Measurements from ENCODE around the gene BAX. TPM values are rescaled to one million over a fixed set of nuclear protein-coding genes. Genes with fewer than 3 reads are reported as not detected.

Gene BAX
- total RNA-seq, 1 donor from 2014 or later: 286 TPM

DNA sequence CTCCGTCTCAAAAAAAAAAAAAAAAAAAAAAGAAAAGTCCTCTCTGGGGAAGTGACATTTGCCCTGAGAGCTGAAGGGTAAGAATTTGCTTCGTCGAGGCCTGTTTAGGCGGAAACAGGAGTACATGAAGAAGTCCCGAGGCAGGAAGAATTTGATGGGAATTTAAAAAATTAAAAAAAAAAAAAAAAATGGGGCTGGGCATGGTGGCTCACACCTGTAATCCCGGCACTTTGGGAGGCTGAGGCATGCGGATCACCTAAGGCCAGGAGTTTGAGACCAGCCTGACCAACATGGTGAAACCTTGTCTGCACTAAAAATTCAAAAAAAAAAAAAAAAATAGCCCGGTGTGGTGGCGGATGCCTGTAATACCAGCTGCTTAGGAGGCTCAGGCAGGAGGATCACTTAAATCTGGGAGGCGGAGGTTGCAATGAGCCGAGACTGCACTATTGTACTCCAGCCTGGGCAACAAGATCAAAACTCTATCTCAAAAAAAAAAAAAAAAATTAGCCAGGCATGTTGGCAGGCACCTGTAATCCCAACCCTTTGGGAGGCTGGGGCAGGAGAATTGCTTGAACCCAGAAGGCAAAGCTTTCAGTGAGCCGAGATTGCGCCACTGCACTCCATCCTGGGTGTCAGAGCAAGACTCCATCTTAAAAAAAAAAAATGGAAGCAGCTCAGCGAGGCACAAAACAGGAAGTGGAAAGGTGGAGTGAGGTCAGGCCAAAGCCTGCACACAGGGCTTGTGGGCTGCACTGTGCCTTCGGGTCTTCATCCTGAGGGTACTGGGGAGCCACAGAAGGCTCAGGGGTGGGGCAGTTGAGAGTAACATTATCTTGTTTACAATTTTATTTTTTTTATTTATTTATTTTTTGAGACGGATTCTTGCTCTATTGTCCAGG, 4.9 kb downstream of the BAX start:
- Mint-ChIP-seq H3K27me3 (ENCODE audit: unreplicated experiment) (peaks cover 16% of the 10 kb centered on the region), H3K9me3 (ENCODE audit: unreplicated experiment) (no peaks in the 10 kb centered on the region), H3K27ac (ENCODE audit: unreplicated experiment) (no peak overlapping the region), H3K4me1 (ENCODE audit: unreplicated experiment) (peaks cover 44% of the 10 kb centered on the region), H3K36me3 (ENCODE audit: low read depth, unreplicated experiment) (peaks cover 26% of the 10 kb centered on the region), H3K4me3 (ENCODE audit: unreplicated experiment) (no peak overlapping the region)
- TF ChIP-seq, protein P1, sequence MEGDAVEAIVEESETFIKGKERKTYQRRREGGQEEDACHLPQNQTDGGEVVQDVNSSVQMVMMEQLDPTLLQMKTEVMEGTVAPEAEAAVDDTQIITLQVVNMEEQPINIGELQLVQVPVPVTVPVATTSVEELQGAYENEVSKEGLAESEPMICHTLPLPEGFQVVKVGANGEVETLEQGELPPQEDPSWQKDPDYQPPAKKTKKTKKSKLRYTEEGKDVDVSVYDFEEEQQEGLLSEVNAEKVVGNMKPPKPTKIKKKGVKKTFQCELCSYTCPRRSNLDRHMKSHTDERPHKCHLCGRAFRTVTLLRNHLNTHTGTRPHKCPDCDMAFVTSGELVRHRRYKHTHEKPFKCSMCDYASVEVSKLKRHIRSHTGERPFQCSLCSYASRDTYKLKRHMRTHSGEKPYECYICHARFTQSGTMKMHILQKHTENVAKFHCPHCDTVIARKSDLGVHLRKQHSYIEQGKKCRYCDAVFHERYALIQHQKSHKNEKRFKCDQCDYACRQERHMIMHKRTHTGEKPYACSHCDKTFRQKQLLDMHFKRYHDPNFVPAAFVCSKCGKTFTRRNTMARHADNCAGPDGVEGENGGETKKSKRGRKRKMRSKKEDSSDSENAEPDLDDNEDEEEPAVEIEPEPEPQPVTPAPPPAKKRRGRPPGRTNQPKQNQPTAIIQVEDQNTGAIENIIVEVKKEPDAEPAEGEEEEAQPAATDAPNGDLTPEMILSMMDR (IDR thresholded peaks at IDR 0.05; ENCODE audit: unreplicated experiment): no peak
- no peak for DNase-seq (ENCODE audit: low spot score)

DNA sequence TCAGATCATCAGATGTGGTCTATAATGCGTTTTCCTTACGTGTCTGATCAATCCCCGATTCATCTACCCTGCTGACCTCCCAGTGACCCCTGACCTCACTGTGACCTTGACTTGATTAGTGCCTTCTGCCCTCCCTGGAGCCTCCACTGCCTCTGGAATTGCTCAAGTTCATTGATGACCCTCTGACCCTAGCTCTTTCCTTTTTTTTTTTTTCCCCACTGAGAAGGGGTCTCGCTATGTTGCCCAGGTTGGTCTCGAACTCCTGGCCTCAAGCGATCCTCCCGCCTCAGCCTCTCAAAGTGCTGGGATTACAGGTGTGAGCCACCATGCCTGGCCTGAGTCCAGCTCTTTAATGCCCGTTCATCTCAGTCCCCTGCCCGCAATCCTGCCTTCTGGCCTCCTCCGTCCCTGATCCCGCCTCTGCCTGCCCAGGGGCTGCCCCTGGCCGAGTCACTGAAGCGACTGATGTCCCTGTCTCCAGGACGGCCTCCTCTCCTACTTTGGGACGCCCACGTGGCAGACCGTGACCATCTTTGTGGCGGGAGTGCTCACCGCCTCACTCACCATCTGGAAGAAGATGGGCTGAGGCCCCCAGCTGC, 6.5 kb downstream of the BAX start:
- peaks cover 20% of the 10 kb centered on the region for H3K27me3 Mint-ChIP-seq (ENCODE audit: unreplicated experiment)
- no peak overlapping the region for H3K4me3 Mint-ChIP-seq (ENCODE audit: unreplicated experiment)
- H3K9me3 Mint-ChIP-seq (ENCODE audit: unreplicated experiment): no peaks in the 10 kb centered on the region
- DNase-seq (ENCODE audit: low spot score): no peak
- H3K4me1 Mint-ChIP-seq (ENCODE audit: unreplicated experiment): peaks cover 52% of the 10 kb centered on the region
- TF ChIP-seq, protein P1 (IDR thresholded peaks at IDR 0.05; ENCODE audit: unreplicated experiment): no peak
- peaks cover 28% of the 10 kb centered on the region for H3K36me3 Mint-ChIP-seq (ENCODE audit: low read depth, unreplicated experiment)
- peak overlapping the region; percentile 77 for H3K27ac Mint-ChIP-seq (ENCODE audit: unreplicated experiment)

DNA sequence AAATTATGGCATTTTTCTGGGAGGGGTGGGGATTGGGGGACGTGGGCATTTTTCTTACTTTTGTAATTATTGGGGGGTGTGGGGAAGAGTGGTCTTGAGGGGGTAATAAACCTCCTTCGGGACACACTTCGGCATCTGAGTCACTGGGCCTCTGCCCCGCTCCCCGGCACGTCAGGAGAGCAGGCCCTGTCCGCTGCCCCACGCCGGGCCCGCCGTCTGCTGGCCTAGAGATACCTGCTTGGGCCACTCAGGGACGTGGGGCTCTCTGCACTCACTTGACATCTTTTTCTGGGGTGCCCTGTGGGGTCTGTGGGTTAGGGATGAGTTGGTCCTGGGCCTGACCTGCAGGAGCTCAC, 7.0 kb downstream of the BAX start:
- peaks cover 54% of the 10 kb centered on the region for H3K4me1 Mint-ChIP-seq (ENCODE audit: unreplicated experiment)

DNA sequence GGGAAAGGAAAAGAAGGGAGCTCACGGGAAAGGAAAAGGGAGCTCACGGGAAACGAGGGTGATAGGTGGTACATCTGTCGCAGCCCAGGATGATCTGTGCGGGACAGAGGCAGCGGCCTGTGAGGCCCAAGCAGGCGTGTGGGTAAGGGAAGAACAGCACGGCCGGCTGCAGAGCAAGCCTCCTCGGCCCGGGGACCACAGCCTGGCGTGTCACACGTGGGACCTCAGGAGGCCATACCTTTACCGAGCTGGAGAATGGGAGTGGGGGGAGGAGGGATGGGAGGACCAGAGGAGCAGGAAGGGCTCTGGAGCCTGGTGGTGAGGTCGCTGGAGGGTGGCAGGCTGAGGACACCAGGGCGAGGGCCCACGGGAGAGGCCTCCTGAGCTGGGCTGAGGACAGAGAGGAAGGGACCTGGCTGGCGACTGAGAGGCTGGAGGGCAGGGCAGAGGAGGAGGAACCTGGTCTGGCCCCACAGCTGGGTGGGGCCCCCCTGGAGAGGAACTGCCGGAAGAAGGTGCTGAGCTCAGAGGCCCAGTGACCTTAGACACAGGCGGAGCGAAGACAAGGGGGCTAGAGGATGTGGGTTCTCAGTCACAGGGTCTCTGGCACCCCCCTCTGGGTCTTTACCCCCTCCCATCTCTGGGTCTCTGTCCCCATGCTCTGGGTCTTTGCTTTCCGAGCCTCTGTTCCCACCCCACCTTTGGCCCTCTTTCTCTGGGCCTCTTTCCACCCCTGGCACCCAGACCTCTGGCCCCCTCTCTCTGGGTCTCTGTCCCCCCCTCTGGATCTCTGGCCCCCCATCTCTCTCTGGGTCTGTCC, 7.6 kb downstream of the BAX start:
- TF ChIP-seq, protein P1 (IDR thresholded peaks at IDR 0.05; ENCODE audit: unreplicated experiment): no peak
- H3K4me3 Mint-ChIP-seq (ENCODE audit: unreplicated experiment): peak overlapping the region; percentile 56
- H3K4me1 Mint-ChIP-seq (ENCODE audit: unreplicated experiment): peaks cover 53% of the 10 kb centered on the region
- DNase-seq (ENCODE audit: low spot score): no peak
- no peaks in the 10 kb centered on the region for H3K9me3 Mint-ChIP-seq (ENCODE audit: unreplicated experiment)
- H3K27ac Mint-ChIP-seq (ENCODE audit: unreplicated experiment): peak overlapping the region; percentile 70
- peaks cover 28% of the 10 kb centered on the region for H3K36me3 Mint-ChIP-seq (ENCODE audit: low read depth, unreplicated experiment)
- peaks cover 23% of the 10 kb centered on the region for H3K27me3 Mint-ChIP-seq (ENCODE audit: unreplicated experiment)

More for the DNA sequence above, 7.0 kb downstream of the BAX start:
- Mint-ChIP-seq H3K4me3 (ENCODE audit: unreplicated experiment) (peak overlapping the region; percentile 56), H3K27me3 (ENCODE audit: unreplicated experiment) (peaks cover 21% of the 10 kb centered on the region), H3K9me3 (ENCODE audit: unreplicated experiment) (no peaks in the 10 kb centered on the region), H3K27ac (ENCODE audit: unreplicated experiment) (peak overlapping the region; percentile 64), H3K36me3 (ENCODE audit: low read depth, unreplicated experiment) (peaks cover 30% of the 10 kb centered on the region)
- TF ChIP-seq, protein P1 (IDR thresholded peaks at IDR 0.05; ENCODE audit: unreplicated experiment): no peak
- no peak for DNase-seq (ENCODE audit: low spot score)
